HG03159 (cell line): ENCODE results near the gene KANK4.
"Not testable (repeated sequence)": the region's sequence is repeated elsewhere in the genome, so short reads cannot be mapped to it uniquely, and the experiment has no call there.

Experiments used
- ATAC-seq: cut with Tn5 transposase; IDR thresholded peaks from one replicate; pipeline ENCODE4 v1.9.1; 2021; ENCODE audit warnings: mild to moderate bottlenecking, moderate library complexity; ENCODE audit not compliant: unreplicated experiment

The KANK4 gene

GRCh38 chr1:62241371-62242131, 77.7 kb downstream of the KANK4 start:
- ATAC-seq = no peak

GRCh38 chr1:62240651-62241370, 78.4 kb downstream of the KANK4 start:
- no peak for ATAC-seq

DNA sequence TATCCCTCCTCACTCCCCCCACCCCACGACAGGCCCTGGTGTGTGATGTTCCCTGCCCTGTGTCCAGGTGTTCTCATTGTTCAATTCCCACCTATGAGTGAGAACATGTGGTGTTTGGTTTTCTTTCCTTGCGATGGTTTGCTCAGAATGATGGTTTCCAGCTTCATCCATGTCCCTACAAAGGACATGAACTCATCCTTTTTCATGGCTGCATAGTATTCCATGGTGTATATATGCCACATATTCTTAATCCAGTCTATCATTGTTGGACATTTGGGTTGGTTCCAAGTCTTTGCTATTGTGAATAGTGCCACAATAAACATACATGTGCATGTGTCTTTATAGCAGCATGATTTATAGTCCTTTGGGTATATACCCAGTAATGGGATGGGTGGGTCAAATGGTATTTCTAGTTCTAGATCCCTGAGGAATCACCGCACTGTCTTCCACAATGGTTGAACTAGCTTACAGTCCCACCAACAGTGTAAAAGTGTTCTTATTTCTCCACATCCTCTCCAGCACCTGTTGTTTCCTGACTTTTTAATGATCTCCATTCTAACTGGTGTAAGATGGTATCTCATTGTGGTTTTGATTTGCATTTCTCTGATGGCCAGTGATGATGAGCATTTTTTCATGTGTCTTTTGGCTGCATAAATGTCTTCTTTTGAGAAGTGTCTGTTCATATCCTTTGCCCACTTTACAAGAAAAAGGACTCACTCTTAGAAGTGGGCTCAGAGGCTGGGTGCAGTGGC, 79.4 kb downstream of the KANK4 start:
- not testable (repeated sequence) for ATAC-seq

GRCh38 chr1:62238507-62238906, 80.7 kb downstream of the KANK4 start:
- ATAC-seq = no peak

DNA sequence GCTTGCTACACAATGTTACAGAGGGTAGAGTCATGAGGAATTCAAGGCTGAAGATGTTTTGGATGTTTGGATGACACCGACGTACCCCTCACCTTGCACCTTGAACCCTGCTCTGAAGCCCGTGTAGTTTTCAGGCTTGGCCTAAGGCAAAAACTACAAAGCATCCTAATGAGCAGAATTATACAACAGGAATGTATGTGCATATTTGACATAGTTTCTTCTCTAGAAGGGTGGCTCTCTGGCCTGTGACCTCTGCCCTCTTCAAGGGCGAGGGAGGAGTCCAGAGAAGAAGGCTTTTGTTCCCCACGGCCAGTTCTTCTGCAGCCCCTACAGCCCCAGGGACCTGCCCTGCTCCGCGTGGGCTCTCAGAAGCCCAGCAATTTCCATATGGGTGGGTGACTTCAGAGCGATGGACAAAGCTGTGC, 81.3 kb downstream of the KANK4 start:
- no peak for ATAC-seq

DNA sequence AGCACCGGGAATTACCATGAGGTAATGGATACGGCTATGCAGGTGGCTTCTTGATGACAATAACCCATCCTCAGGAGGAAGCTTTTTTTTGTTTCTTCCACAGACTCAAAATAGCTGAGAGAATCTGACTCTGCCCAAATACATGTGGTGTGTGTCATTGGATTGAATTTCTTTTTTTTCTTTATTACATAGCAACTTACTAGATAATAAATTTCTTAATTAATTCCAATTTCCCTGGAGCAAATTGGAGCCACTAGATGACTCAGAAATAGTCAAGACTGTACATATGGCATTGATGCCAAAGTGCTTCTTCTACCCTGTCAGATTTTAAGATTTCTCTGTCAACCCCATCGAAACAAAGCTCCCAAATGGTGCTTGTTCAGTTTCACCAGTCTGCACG, 81.9 kb downstream of the KANK4 start:
- no peak for ATAC-seq

GRCh38 chr1:62235576-62235975, 83.7 kb downstream of the KANK4 start:
- ATAC-seq = no peak

- ATAC-seq = no peak
Measured at GRCh38 chr1:62234688-62235087, 84.5 kb downstream of the KANK4 start.

DNA sequence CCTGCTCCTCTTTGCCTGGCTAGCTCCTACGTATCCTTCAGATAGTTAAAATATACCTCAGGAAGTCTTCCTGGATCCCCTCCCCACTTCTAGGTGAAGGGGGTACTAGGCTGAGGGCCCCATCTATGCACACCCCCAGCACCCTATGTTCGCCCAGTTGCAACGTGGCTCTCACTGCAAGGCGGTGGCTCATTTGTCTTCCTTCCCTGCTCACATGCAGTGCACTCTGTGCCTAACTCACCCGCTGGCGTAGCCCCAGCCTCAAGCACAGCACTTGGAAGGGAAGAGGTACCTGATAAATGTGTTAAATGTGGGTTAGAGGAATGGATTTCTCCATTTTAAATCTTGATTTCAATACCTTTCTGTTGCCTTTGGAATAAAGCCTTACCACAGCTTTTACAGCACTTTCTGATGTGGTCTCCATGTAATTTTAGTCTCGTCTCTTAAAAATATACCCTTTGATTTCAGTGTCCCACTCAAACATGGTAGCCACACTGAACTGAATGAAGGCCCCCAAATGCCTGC, 85.2 kb downstream of the KANK4 start:
- ATAC-seq = no peak

- ATAC-seq = no peak
Measured at GRCh38 chr1:62232871-62233278, 86.4 kb downstream of the KANK4 start.

- no peak for ATAC-seq
Measured at GRCh38 chr1:62230718-62231117, 88.5 kb downstream of the KANK4 start.

- no peak for ATAC-seq
Measured at GRCh38 chr1:62229932-62230331, 89.3 kb downstream of the KANK4 start.

- no peak for ATAC-seq
Measured at GRCh38 chr1:62229468-62229867, 89.8 kb downstream of the KANK4 start.

GRCh38 chr1:62228883-62229187, 90.4 kb downstream of the KANK4 start:
- ATAC-seq = no peak

- ATAC-seq = no peak
Measured at GRCh38 chr1:62228136-62228882, 90.9 kb downstream of the KANK4 start.

DNA sequence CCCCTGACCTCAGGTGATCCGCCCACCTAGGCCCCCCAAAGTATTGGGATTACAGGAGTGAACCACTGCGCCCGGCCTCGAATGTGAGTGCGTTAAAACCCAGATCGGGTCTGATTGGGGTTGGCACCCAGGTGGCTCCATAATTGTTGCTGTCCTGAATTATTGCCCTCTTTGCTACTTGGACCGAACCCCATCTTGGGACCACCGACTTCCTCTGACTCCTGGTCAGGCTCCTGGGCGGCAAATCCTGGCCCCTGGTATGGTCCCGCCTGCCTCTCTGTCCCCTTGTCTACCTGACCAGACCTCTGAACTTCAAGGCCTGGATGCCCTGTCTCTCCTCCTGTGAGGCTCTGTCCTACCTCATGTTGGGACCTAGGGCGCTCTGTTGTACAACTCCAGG, 91.7 kb downstream of the KANK4 start:
- ATAC-seq = no peak

DNA sequence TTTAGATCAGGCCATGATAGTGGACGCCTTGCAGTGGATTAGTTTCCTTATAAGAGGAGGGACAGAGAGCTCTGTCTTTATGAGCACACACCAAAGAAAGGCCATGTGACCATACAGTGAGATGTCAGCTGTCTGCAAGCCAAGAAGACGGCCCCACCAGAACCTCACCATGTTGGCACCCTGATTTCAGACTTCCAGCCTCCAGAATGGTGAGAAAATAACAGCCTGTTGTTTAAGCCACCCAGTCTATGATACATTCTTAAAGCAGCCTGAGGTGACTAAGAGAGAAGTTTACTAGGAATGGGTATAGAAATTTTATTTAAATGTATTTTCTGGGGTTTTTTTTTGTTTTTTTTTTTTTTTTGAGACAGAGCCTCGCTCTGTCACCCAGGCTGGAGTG, 95.1 kb downstream of the KANK4 start:
- ATAC-seq = no peak

GRCh38 chr1:62222321-62222720, 96.9 kb downstream of the KANK4 start:
- ATAC-seq = no peak

- no peak for ATAC-seq
Measured at GRCh38 chr1:62221171-62221570, 98.1 kb downstream of the KANK4 start.

DNA sequence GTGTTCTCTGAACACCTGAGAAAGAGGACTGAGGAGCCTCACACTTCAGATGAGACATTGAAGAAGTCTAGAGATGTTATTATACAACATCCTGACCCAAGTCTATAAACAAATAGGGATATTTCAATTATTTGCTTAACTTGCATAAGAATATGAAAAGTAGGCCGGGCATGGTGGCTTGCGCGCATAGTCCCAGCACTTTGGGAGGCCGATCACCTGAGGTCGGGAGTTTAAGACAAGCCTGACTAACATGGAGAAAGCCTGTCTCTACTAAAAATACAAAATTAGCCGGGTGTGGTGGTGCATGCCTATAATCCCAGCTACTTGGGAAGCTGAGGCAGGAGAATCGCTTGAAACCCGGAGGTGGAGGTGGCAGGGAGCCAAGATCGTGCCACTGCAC, 98.8 kb downstream of the KANK4 start:
- not testable (repeated sequence) for ATAC-seq

DNA sequence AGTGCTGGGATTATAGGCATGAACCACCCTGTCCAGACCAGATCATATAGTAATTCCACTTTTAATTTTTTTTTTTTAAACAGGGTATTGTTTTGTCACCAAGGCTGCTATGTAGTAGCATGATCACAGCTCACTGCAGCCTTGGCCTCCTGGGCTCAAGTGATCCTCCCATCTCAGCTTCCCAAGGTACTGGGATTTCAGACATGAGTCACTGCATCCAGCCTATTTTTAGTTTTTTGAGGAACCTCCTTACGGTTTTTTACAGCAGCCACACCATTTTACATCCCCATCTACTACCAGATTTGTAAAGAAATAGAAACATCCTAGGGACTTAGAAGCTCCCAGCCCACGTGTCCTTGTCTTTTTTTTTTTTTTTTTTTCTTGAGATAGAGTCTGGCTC, 100.6 kb downstream of the KANK4 start:
- no peak for ATAC-seq
